OCI-LY3 (cell line): ENCODE results near the gene SHC1.
"Not testable (repeated sequence)": the region's sequence is repeated elsewhere in the genome, so short reads cannot be mapped to it uniquely, and the experiment has no call there.

Experiments
- H2AFZ ChIP-seq: fragments of 200-600, 300-600 bp; shearing (Covaris generic); 2 replicates; pipeline ENCODE4 v1.6.0; 2014; ENCODE audit warnings: antibody characterized with exemption, low read depth, low read length
- H3K27ac ChIP-seq: fragments of 200-600, 300-600 bp; sonication (generic); 2 replicates; pipeline ENCODE4 v1.5.1; 2014; ENCODE audit warnings: mild to moderate bottlenecking, low read length, moderate library complexity, mixed read lengths
- H3K27me3 ChIP-seq: fragments of 200-600, 300-600 bp; sonication (generic); 2 replicates; pipeline ENCODE4 v1.6.1; 2014; ENCODE audit warnings: low read depth, low read length, mixed read lengths
- H3K36me3 ChIP-seq: fragments of 200-600, 300-600 bp; sonication (generic); replicated peaks from 2 replicates; pipeline ENCODE3; 2014; ENCODE audit warnings: low read depth, low read length, mixed read lengths
- H3K4me1 ChIP-seq: fragments of 300-600, 200-600 bp; sonication (generic); 2 replicates; pipeline ENCODE4 v1.6.1; 2014; ENCODE audit warnings: low read length, mixed read lengths
- H3K4me2 ChIP-seq: fragments of 200-600, 300-600 bp; sonication (generic); 2 replicates; pipeline ENCODE4 v1.6.1; 2014; ENCODE audit warnings: low read length, mixed read lengths
- H3K4me3 ChIP-seq: fragments of 300-600, 200-600 bp; sonication (generic); 2 replicates; pipeline ENCODE4 v1.5.1; 2014; ENCODE audit warnings: antibody characterized with exemption, mild to moderate bottlenecking, low read length, moderate library complexity
- H3K79me2 ChIP-seq: fragments of 300-600, 200-600 bp; shearing (Covaris generic); 2 replicates; pipeline ENCODE4 v1.6.1; 2014; ENCODE audit warnings: mild to moderate bottlenecking, low read length, mixed read lengths
- H3K9ac ChIP-seq: fragments of 300-600, 200-600 bp; shearing (Covaris generic); 2 replicates; pipeline ENCODE4 v1.6.0; 2014; ENCODE audit warnings: mild to moderate bottlenecking, low read length, moderate library complexity
- H3K9me3 ChIP-seq: fragments of 200-600, 300-600 bp; shearing (Covaris generic); 2 replicates; pipeline ENCODE4 v1.6.1; 2014; ENCODE audit warnings: low read length, mixed read lengths; ENCODE audit not compliant: insufficient read depth
- H4K20me1 ChIP-seq: fragments of 200-600, 300-600 bp; sonication (generic); 2 replicates; pipeline ENCODE4 v1.6.1; 2016; ENCODE audit warnings: low read length, mixed read lengths; ENCODE audit not compliant: insufficient read depth
- EZH2phosphoT487 ChIP-seq: fragments of 200-600 bp; shearing (Covaris generic); IDR thresholded peaks from 2 replicates; pipeline ENCODE4 v1.6.1; 2018; ENCODE audit warnings: antibody characterized with exemption, mixed run types, low read depth
- TF ChIP-seq, protein P1 (sequence below): fragments of 200-600, 300-600 bp; sonication (generic); IDR thresholded peaks from 2 replicates; pipeline ENCODE4 v1.5.1; 2014; ENCODE audit warnings: antibody characterized with exemption, low read length, low read depth

Gene SHC1

DNA sequence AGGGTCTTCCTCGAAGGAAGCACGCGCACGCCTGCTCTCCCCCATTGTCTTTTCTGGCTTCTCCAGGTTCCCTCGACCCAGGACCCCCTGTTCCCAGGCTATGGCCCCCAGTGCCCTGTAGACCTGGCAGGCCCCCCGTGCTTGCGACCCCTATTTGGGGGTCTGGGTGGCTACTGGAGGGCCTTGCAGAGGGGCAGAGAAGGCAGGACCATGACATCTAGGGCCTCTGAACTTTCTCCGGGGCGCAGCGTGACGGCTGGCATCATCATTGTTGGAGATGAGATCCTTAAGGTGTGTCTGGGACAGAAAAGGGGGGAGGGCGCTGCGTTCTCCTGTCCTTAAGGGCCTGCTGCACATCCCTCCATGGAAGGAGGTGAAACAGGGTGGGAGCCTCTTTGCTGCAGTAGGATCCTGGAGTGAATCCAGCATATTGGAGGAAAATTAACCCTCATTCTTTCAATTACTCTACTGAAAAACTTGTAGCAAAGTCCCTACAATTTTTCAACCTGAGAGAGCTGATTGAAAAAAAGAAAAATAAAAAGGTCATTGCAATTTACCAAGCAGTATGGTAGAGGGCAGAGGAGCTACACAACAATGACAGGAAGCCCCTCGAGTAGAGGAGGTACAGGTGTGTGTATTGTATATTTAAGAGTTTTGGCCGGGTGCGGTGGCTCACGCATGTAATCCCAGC lies 13.4 kb upstream of the SHC1 start:
- Histone ChIP-seq H3K4me3 (peak overlapping the region; percentile 91), H3K9ac (peak overlapping the region; percentile 86), H4K20me1 (no peaks in the 10 kb centered on the region), H3K27ac (peak overlapping the region; percentile 44), H3K36me3 (peaks cover 28% of the 10 kb centered on the region), H3K79me2 (peaks cover 76% of the 10 kb centered on the region), H3K27me3 (no peaks in the 10 kb centered on the region), H3K4me2 (peak overlapping the region; percentile 90), H3K9me3 (no peaks in the 10 kb centered on the region), H2AFZ (0 out of 2 replicates have a peak overlapping the region, but pooled peaks have one; percentile 8), H3K4me1 (peaks cover 15% of the 10 kb centered on the region)
- TF ChIP-seq, protein P1, sequence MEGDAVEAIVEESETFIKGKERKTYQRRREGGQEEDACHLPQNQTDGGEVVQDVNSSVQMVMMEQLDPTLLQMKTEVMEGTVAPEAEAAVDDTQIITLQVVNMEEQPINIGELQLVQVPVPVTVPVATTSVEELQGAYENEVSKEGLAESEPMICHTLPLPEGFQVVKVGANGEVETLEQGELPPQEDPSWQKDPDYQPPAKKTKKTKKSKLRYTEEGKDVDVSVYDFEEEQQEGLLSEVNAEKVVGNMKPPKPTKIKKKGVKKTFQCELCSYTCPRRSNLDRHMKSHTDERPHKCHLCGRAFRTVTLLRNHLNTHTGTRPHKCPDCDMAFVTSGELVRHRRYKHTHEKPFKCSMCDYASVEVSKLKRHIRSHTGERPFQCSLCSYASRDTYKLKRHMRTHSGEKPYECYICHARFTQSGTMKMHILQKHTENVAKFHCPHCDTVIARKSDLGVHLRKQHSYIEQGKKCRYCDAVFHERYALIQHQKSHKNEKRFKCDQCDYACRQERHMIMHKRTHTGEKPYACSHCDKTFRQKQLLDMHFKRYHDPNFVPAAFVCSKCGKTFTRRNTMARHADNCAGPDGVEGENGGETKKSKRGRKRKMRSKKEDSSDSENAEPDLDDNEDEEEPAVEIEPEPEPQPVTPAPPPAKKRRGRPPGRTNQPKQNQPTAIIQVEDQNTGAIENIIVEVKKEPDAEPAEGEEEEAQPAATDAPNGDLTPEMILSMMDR: no peak
- TF ChIP-seq EZH2phosphoT487: no peak

DNA sequence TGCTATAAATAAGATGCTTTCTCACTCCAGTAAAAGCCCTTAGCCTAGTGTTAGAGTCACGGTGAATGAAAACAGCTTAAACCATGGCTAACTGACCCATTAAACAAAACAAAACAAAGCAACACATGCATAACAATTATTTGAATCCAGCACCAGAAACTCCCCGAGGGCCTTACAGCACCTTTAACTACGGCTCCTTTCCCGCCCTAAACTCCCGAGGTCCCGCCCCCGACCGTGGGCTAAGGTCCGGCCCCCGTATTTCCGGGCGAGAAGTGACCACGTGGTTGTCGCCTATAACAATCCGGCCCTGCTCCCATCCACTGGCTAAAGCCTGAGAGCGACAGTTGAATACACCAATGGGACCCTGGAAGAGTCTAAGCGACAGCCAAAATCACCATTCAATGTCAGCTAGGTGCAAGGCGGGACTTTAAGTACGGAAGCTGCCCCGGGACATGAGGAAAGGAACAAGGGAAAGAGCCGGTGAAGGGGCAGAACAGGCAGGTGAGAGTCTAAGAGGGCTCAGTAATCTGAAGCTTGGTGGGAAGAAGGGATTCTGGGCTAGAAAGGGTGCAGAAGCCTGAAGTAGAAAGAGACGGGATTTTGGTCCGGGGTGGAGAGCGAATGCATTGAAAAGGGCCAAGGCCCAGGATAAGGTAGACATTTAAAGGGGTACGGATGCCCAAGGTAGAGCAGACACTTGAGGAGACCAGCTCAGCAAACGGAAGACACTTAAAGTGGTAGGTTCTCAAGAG lies 12.5 kb upstream of the SHC1 start, which contains the start of gene FLAD1:
Gene FLAD1, plus strand, starts transcription at position 448 of the 752 bp plus-strand sequence. CDS start 351 bp downstream, outside the sequence.
- H3K36me3 ChIP-seq: peaks cover 25% of the 10 kb centered on the region
- H4K20me1 ChIP-seq: no peaks in the 10 kb centered on the region
- TF ChIP-seq, protein P1: no peak
- TF ChIP-seq EZH2phosphoT487: no peak
- peaks cover 75% of the 10 kb centered on the region for H3K79me2 ChIP-seq
- peaks cover 15% of the 10 kb centered on the region for H3K4me1 ChIP-seq
- no peaks in the 10 kb centered on the region for H3K27me3 ChIP-seq
- peak within 1 kb of the TSS; percentile 88 for H3K9ac ChIP-seq
- peak within 1 kb of the TSS; percentile 79 for H3K27ac ChIP-seq
- no peaks in the 10 kb centered on the region for H3K9me3 ChIP-seq
- H2AFZ ChIP-seq: peak within 1 kb of the TSS; percentile 77
- H3K4me2 ChIP-seq: peak within 1 kb of the TSS; percentile 98
- peak within 1 kb of the TSS; percentile 91 for H3K4me3 ChIP-seq

DNA sequence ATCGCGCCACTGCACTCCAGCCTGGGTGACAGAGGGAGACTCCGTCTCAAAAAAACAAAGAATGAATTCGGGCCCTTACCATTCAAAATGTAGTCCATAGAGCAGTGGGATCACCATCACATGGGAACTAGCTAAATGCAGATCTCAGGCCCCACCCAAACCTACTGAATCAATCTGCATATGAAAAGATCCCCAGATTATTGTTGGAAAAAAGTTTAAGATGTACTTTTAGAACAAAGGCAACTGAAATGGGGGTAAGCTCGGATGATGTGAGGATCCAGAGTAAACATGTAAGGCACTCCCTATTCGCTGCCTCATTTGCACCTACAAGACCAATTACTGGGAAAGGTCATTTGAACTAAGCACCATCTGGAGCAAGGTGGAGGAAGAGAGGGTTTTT lies 11.8 kb upstream of the SHC1 start:
- H3K79me2 ChIP-seq: peaks cover 80% of the 10 kb centered on the region
- peak overlapping the region; percentile 77 for H2AFZ ChIP-seq
- peak overlapping the region; percentile 91 for H3K4me3 ChIP-seq
- H3K4me1 ChIP-seq: peaks cover 21% of the 10 kb centered on the region
- peak overlapping the region; percentile 88 for H3K9ac ChIP-seq
- no peaks in the 10 kb centered on the region for H3K9me3 ChIP-seq
- H3K4me2 ChIP-seq: peak overlapping the region; percentile 98
- no peaks in the 10 kb centered on the region for H3K27me3 ChIP-seq
- TF ChIP-seq EZH2phosphoT487: no peak
- TF ChIP-seq, protein P1: no peak
- H3K27ac ChIP-seq: peak overlapping the region; percentile 79
- H3K36me3 ChIP-seq: peaks cover 29% of the 10 kb centered on the region
- H4K20me1 ChIP-seq: peaks cover 2% of the 10 kb centered on the region; the same call in 1 of the 2 replicates

DNA sequence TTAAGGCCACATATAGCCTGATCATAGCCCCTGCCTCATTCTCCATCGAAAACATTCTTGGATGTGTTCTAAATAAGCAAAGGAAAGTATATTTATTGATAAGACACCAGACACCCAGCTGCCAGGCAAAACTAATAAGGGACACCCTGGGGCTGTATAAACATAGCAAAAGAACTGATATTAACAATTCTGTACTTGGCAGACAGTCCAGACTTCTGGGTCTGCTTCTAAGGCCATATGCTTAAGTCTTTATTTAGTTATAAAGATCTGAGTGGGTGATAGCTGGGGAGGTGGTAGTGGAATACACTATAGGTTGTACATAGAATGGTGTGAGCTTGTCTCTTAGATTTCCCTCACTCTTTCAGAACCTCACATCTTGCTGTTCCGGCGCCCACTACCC lies 7.8 kb upstream of the SHC1 start:
- Histone ChIP-seq H3K36me3 (peaks cover 24% of the 10 kb centered on the region), H3K4me3 (no peak overlapping the region), H3K79me2 (peaks cover 71% of the 10 kb centered on the region), H4K20me1 (peaks cover 13% of the 10 kb centered on the region), H3K9ac (no peak overlapping the region), H3K9me3 (no peaks in the 10 kb centered on the region), H2AFZ (no peak overlapping the region), H3K4me1 (peaks cover 25% of the 10 kb centered on the region), H3K4me2 (no peak overlapping the region), H3K27ac (no peak overlapping the region), H3K27me3 (no peaks in the 10 kb centered on the region)
- no peak for TF ChIP-seq EZH2phosphoT487
- TF ChIP-seq, protein P1: no peak

DNA sequence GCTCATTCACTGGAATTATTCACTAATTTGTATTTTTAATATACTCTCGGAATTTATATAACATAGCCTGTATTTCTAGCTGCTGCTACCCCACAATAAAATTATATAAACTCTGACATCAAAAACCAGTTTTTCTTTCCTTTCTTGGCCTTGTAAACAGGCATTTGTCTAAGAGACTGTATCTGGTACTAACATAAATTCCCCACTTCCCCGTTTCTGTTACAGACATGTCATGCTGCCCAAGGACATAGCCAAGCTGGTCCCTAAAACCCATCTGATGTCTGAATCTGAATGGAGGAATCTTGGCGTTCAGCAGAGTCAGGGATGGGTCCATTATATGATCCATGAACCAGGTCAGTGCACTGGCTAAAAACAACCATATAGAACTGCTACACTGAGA lies 7.2 kb upstream of the SHC1 start:
- H3K27me3 ChIP-seq, H3K9me3 ChIP-seq, H3K9ac ChIP-seq, H3K27ac ChIP-seq, H3K4me3 ChIP-seq, H3K4me2 ChIP-seq, H2AFZ ChIP-seq: not testable (repeated sequence)
- Histone ChIP-seq H3K36me3 (peaks cover 24% of the 10 kb centered on the region), H3K79me2 (peaks cover 72% of the 10 kb centered on the region), H4K20me1 (peaks cover 13% of the 10 kb centered on the region), H3K4me1 (peaks cover 29% of the 10 kb centered on the region)
